Fibroblast of the aortic adventitia (primary cell): ENCODE results near the gene KIF1C. TPM values are rescaled to one million over a fixed set of nuclear protein-coding genes. Genes with fewer than 3 reads are reported as not detected.
"Not testable (repeated sequence)": the region's sequence is repeated elsewhere in the genome, so short reads cannot be mapped to it uniquely, and the experiment has no call there.

Experiments used
- DNase-seq: peaks from one replicate; pipeline ENCODE4 v3.0.0-alpha.2; 2010; ENCODE audit warnings: low read depth
- H3K4me3 ChIP-seq: 2 replicates; pipeline ENCODE4 v1.5.1; 2011; ENCODE audit warnings: low read depth, mild to moderate bottlenecking, control low read depth, low read length, moderate library complexity
- total RNA-seq: library from RNA; depleted of rRNA; stranded (reverse); fragments of >200 nt; gene quantifications from 2 replicates; pipeline ENCODE4 v1.2.3, GENCODE V29; 2012; ENCODE audit warnings: low replicate concordance
- TF ChIP-seq, protein P1 (sequence below): IDR thresholded peaks from 2 replicates; pipeline ENCODE4 v1.5.1; 2011; ENCODE audit warnings: mild to moderate bottlenecking, low read length, control low read depth, inconsistent platforms; ENCODE audit not compliant: insufficient read depth

The KIF1C gene
- total RNA-seq, 1 donor, result 59.5 TPM

DNA sequence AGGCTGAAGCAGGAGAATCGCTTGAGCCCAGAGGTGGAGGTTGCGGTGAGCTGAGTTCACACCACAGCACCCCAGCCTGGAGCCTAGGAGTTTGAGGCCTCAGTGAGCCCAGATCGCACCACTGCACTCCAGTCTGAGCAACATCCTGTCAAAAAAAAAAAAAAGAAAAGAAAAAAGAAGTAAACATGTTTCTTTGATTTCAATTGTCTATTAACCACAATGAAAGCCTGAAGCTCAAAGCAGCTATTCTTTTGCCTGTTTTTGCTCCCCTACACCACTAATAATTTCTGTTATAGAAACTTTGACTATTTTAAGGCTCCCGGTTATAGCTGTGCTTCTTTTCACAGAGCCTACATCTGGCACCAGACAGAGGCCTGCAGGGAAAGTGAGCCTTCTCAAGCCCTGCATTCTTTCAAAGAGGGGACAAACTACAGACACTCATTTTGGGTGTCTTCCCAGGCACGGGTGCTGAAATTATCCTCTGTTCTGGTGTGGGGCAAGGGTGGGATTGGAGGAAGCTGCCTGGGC lies 51.6 kb downstream of the KIF1C start:
- TF ChIP-seq, protein P1, sequence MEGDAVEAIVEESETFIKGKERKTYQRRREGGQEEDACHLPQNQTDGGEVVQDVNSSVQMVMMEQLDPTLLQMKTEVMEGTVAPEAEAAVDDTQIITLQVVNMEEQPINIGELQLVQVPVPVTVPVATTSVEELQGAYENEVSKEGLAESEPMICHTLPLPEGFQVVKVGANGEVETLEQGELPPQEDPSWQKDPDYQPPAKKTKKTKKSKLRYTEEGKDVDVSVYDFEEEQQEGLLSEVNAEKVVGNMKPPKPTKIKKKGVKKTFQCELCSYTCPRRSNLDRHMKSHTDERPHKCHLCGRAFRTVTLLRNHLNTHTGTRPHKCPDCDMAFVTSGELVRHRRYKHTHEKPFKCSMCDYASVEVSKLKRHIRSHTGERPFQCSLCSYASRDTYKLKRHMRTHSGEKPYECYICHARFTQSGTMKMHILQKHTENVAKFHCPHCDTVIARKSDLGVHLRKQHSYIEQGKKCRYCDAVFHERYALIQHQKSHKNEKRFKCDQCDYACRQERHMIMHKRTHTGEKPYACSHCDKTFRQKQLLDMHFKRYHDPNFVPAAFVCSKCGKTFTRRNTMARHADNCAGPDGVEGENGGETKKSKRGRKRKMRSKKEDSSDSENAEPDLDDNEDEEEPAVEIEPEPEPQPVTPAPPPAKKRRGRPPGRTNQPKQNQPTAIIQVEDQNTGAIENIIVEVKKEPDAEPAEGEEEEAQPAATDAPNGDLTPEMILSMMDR, result no peak
- H3K4me3 ChIP-seq, result no peak overlapping the region
- no peak for DNase-seq

GRCh38 chr17:5050278-5050677 lies 52.5 kb downstream of the KIF1C start:
- TF ChIP-seq, protein P1, result no peak
- H3K4me3 ChIP-seq, result no peak overlapping the region
- no peak for DNase-seq

GRCh38 chr17:5055543-5055942 lies 57.8 kb downstream of the KIF1C start:
- no peak overlapping the region for H3K4me3 ChIP-seq
- no peak for DNase-seq
- TF ChIP-seq, protein P1, result no peak

- TF ChIP-seq, protein P1, result no peak
- no peak overlapping the region for H3K4me3 ChIP-seq
- peak; percentile 54 for DNase-seq
Measured at GRCh38 chr17:5065227-5065744, 67.5 kb downstream of the KIF1C start.

- no peak overlapping the region for H3K4me3 ChIP-seq
- TF ChIP-seq, protein P1, result no peak
- DNase-seq, result peak; percentile 23
Measured at GRCh38 chr17:5068236-5068635, 70.5 kb downstream of the KIF1C start.

DNA sequence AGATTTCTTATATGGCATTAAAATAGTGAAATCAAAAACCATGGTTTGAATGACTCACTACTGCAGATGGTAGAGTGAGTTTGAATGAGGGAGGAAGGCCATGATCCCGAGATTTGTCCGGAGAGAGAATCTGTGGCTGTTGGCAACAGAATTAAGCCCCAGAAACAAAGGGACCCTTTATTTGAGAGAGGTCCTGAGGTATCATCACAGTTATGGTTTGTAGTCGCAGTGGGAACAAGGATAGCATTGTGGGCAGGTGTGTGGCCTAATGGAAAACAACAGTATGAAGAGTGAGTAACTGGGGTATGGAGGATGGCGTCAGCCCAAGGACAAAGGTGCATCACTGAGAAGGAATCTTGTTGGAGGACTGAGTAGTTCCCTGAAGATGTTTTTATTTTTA lies 72.0 kb downstream of the KIF1C start:
- no peak for DNase-seq
- TF ChIP-seq, protein P1, result no peak

DNA sequence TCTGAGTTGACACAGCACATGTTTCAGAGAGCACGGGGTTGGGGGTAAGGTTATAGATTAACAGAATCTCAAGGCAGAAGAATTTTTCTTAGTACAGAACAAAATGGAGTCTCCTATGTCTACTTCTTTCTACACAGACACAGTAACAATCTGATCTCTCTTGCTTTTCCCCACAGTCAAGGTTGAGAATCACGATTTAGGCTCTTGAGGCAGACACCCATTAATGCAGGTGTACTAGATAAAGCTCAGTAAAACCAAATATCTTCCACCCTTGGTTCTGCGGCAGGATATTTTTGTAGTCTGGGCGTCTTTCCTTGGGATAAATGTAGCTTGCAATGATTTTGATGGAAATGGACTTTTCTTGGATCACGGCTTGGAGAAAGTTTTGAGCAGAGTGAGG lies 77.7 kb downstream of the KIF1C start:
- not testable (repeated sequence) for DNase-seq, H3K4me3 ChIP-seq

More for the DNA sequence above, 72.0 kb downstream of the KIF1C start:
- no peak overlapping the region for H3K4me3 ChIP-seq

DNA sequence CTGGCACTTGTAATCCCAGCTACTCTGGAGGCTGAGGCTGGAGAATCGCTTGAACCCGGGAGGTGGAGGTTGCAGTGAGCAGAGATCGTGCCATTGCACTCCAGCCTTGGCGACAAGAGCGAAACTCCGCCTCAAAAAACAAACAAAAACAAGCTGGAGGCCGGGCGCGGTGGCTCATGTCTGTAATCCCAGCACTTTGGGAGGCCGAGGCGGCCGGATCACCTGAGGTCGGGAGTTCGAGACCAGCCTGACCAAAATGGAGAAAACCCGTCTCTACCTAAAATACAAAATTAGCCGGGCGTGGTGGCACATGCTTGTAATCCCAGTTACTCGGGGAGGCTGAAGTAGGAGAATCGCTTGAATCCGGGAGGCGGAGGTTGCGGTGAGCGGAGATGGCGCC lies 79.5 kb downstream of the KIF1C start:
- H3K4me3 ChIP-seq, DNase-seq: not testable (repeated sequence)
